Suprapubic skin (tissue), 3 donors: ENCODE data around the gene MED15.

Experiments used
- CTCF ChIP-seq, 2 donors: fragments of 200-600 bp in 1 of 2; fragments of 450-650 bp in 1 of 2; sonication (generic) in 1 of 2; IDR thresholded peaks; one replicate each; pipeline ENCODE4 v1.5.1; 2016 to 2019; ENCODE audit warnings: antibody characterized with exemption in 2 of 2, mild to moderate bottlenecking in 1 of 2, moderate library complexity in 1 of 2
- POLR2AphosphoS5 ChIP-seq, 3 donors: sonication (generic); formaldehyde crosslinking; IDR thresholded peaks; one replicate each; pipeline ENCODE4 v1.6.1; 2017; ENCODE audit warnings: antibody characterized with exemption in 3 of 3

- TF ChIP-seq CTCF (IDR thresholded peaks at IDR 0.05) (no peak), POLR2AphosphoS5 (IDR thresholded peaks at IDR 0.05) (no peak)
These were observed 129.5 kb downstream of the MED15 start for GRCh38 chr22:20636945-20637344.
